Measurements from ENCODE around the gene MPDZ.

DNA sequence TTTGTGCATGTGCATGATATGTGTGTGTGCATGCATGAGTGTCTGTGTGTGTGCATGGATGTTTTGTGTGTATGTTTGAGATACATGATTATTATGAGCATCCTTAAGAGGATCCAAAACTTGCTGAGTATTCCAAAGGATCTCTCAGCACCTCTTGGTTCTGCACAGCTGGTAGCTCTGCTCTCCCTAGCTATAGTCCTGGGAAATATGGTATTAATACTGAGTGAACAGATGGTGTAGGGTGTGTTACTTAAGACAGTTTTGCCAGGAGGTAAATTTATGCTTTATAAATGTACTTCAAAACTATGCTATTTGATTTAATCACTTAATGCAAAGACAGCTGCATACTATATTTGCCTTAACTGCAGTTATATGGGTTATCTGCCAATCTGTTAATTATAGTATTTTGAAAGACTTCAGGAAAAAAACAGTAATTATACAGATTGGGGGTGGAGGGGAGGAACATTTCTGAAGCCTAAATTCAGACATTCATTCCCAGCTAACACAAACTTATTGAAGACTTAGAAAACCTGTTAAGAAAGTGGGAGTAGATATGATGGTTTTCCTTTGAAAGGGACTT is 215.5 kb downstream of the MPDZ start:
- TF ChIP-seq, protein P1, sequence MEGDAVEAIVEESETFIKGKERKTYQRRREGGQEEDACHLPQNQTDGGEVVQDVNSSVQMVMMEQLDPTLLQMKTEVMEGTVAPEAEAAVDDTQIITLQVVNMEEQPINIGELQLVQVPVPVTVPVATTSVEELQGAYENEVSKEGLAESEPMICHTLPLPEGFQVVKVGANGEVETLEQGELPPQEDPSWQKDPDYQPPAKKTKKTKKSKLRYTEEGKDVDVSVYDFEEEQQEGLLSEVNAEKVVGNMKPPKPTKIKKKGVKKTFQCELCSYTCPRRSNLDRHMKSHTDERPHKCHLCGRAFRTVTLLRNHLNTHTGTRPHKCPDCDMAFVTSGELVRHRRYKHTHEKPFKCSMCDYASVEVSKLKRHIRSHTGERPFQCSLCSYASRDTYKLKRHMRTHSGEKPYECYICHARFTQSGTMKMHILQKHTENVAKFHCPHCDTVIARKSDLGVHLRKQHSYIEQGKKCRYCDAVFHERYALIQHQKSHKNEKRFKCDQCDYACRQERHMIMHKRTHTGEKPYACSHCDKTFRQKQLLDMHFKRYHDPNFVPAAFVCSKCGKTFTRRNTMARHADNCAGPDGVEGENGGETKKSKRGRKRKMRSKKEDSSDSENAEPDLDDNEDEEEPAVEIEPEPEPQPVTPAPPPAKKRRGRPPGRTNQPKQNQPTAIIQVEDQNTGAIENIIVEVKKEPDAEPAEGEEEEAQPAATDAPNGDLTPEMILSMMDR (IDR thresholded peaks at IDR 0.05; ENCODE audit: low read length): no peak
- TF ChIP-seq EZH2 (IDR thresholded peaks at IDR 0.05; ENCODE audit: borderline replicate concordance, low read length): no peak

All from OCI-LY1 (cell line).